ENCODE measurements around the gene RBPJL.
A peak's percentile ranks its signal among the peaks of the same experiment; 100 is the strongest.

Gene RBPJL

GRCh38 chr20:45317826-45318225 is 11.2 kb downstream of the RBPJL start:
- DNase-seq, result no peak

- DNase-seq, result no peak
These were observed 11.8 kb downstream of the RBPJL start for GRCh38 chr20:45318386-45318939.

DNA sequence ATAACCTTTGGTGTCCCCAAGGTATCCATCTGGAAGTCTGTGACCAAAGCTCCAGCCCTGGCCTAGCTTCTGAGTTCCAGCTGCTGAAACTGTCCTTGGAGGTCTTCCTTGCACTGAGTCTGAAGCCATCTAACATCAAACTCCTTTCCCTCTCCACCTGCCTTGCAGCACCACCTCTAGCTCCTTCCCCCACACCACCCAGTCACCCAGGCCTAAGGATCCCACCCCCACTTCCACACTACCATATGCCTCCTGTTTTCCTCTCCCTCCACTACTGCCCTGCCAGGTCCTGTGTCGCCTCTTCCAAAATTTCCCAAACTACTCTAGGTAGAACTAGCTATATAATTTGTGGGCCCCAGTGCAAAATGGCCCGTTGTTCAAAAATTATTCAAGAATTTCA is 12.3 kb downstream of the RBPJL start:
- no peak for DNase-seq

GRCh38 chr20:45320948-45321595 is 14.4 kb downstream of the RBPJL start:
- no peak for DNase-seq

DNA sequence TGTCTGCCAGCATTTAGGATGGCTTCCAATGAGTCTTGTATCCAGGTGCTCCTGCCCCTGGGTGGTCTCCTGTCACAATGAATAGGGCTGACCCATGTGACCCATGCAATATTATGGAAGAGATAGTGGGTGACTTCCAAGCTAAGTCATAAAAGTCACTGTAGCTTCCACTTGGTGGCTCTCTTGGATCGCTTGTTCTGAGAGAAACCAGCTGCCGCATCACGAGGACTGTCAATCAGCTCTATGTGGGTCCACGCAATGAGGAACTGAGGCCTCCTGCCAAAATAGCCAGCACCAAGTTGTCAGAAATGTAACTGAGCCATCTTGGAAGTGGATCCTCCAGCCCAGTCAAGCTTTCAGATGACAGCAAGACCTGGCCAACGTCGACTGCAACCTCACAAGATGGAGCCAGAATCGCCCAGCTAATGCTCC is 16.3 kb downstream of the RBPJL start:
- DNase-seq, result peak; percentile 65

DNA sequence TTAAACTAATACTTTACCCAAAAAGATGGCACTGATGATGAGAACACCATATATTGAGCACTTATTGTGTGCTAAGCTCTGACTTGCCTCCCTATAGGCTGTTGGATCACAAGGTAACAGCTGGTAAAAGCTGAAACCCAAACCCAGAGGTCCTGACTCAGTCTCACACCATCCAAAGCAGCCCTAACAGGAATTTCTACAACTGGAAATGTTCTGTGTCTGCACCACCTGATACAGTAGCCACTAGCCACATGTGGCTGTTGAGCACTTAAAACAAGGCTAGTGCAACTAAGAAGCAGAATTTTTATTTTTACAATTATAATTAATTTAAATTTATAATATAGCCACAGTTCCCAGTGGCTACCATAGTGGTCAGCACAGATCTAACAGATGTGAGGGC is 17.1 kb downstream of the RBPJL start:
- DNase-seq, result no peak

- no peak for DNase-seq
These were observed 18.7 kb downstream of the RBPJL start for GRCh38 chr20:45325371-45325770.

- no peak for DNase-seq
These were observed 21.8 kb downstream of the RBPJL start for GRCh38 chr20:45328451-45328850.

DNA sequence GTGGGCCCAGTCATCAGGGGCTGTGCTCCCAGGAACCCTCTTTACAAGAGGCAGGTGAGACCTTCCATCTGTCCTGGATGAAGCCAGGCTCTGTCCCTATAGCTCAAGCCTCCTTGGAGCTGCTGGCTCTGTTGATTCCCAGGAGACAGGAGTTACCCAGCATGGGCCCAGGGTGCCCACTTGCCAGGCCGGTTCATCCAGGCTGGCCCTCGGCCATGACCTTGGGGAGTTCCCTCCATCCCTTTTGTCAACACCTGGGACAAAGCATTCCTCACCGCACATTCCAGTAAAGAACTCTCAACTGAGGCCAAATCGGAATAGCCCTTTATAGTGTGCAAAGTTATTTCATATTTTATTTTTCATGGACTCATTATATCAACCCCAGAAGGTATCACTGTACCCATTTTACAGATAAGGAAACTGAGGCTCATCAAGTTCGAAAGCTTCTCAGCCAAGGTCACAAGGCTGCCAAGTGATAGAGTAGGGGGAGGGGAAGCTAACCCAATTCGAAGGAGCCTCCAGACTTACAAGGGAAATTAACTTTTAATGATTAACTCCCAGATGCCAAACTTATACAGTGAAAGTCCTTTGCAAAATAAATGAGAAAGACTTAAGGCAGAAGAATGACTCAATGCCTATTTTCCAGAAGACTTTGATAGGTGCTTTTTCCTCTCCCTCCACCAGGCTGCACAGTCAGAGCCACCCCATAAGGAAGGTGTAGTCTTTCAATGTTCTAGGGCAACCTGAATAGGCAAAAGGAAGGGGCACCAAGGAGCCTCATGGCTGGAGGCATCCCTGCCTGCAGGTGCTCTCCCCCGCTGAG is 23.1 kb downstream of the RBPJL start:
- DNase-seq, result no peak

DNA sequence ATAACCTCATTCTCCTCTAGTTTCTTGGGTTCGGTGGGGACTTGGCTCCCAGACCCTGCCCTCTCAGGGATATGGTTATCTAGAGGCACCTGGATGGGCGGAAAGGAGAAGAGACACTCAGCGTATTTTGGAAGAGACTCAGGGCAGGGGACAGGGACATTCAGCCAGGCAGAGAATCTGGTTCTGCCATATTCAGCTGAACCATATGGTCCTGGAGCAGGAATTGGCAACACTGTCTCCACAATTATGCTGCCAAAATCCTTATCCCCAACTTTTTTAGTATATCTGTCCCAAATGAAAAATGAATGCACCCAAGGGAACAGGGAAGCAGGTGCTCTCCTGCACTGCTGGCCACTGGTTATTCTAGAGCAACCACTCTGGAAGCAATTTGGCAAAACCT is 23.8 kb downstream of the RBPJL start:
- no peak for DNase-seq

GRCh38 chr20:45336530-45337366 is 30.1 kb downstream of the RBPJL start:
- peak; percentile 75 for DNase-seq

GRCh38 chr20:45337367-45338120 is 30.9 kb downstream of the RBPJL start:
- DNase-seq, result peak; percentile 94

- DNase-seq, result peak; percentile 53
These were observed 31.7 kb downstream of the RBPJL start for GRCh38 chr20:45338121-45339030.

DNA sequence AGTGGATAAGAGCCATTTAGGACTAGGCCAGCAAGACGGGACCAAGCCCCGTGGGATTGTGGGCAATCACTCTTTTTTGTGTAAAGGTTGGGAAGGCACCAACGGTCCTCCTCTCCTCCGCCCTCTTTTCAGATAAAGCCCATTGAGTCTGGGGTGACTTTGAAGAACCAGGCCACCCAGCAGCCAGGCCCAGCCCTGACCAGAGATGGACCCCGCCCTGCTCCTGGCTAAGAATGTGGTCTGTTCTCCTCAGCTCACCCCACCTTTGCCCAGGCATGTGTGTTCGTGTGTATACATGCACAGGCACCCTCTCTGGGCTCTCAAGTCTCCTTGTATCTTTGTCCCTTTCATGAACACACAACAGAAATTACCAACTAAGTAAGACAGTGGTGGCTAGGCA is 32.4 kb downstream of the RBPJL start:
- DNase-seq, result no peak

DNA sequence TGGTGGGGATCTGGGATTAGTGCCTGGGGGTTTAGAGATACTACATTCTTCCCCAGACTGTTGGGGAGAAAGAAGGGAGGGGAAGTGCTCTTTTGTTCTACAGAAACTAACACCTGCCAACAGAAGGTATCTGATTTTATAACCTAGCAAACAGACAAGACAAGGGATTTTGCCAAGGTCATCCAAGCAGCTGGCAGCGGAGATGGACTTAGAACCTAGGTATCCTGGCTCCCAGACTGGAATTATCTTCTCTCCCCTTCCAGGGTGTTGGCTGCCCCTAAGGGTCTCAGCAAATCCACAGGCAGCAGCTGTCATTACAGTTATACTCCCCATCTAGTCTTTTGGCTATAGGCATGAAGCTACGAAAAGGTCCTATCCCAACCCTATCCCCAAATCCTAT is 33.2 kb downstream of the RBPJL start:
- no peak for DNase-seq

GRCh38 chr20:45340236-45340847 is 33.7 kb downstream of the RBPJL start:
- DNase-seq, result no peak

DNA sequence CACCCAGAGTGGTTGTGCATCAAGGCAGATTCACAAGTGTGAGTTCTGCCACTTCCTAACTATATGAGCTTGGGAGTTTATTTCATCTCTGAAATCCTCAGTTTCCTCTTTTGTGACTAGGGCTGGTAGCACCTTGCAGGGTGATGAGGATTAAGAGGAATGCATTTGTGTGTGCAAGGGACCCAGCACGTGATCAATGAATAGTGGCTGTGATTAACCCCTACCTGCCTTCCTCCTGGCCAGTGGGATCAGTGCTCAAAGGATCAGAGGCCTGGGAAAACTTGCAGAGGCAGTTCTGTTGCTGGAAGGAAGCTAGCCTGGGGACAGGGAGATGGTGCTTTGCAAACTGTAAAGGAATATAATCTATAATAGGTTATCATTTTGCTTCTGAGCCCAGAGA is 34.3 kb downstream of the RBPJL start:
- no peak for DNase-seq

DNA sequence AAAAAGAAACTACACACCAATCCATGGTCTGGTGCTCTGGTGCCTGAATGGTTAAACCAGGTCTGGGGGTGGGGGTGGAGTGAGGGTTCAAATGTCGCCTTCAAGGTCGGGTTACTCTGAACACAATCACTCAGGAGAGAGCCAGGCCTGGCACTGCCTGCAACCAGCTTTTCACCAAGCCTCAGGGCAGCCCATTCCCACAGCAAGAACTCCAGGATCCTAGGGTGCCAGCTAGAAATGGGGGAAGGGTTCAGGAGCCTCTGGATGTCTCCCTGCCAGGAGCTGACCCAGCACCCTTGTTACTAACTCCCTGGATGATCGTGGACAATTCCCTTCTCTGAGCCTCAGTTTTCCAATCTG is 34.9 kb downstream of the RBPJL start:
- no peak for DNase-seq

- DNase-seq, result peak; percentile 35
These were observed 35.6 kb downstream of the RBPJL start for GRCh38 chr20:45341939-45342854.

All from fibroblast of skin of scalp (primary cell).